IMR-90 (cell line): ENCODE measurements around the gene CYGB. TPM values are rescaled to one million over a fixed set of nuclear protein-coding genes. Genes with fewer than 3 reads are reported as not detected.

Experiments
- ATAC-seq: fragments of 200-7000 bp; cut with Tn5 transposase; 2 replicates; pipeline ENCODE4 v1.9.1; 2020; ENCODE audit warnings: low read depth, mild to moderate bottlenecking, moderate library complexity
- BruUV-seq: library from RNA; stranded (reverse); fragments of 400-500 nt; replicated peaks from 2 replicates; lab custom pipeline; 2021; lab: Mats Ljungman, UMichigan
- CTCF ChIA-PET: fragments of 300-600 bp; formaldehyde crosslinking; extraction: SDS; loops from one replicate; lab custom pipeline; 2021; ENCODE audit warnings: antibody characterized with exemption; lab: Yijun Ruan, JAX
- POLR2A ChIA-PET: fragments of 300-600 bp; sonication (Branson Sonifier 250); formaldehyde crosslinking; loops from one replicate; lab custom pipeline; 2022; ENCODE audit warnings: antibody characterized with exemption; ENCODE audit not compliant: unreplicated experiment; lab: Charles Lee
- DNase-seq: peaks from one replicate; pipeline ENCODE4 v3.0.0; 2013
- H2AFZ ChIP-seq: replicated peaks from 2 replicates; pipeline ENCODE3; 2013; ENCODE audit warnings: low read length, mild to moderate bottlenecking; ENCODE audit not compliant: poor library complexity
- H2AK5ac ChIP-seq: 2 replicates; pipeline ENCODE4 v1.6.1; 2013; ENCODE audit warnings: low read depth, low read length, inconsistent platforms
- H2AK9ac ChIP-seq: replicated peaks from 2 replicates; pipeline ENCODE3; 2013; ENCODE audit warnings: mild to moderate bottlenecking, low read depth, low read length, moderate library complexity; ENCODE audit not compliant: poor library complexity
- H2BK120ac ChIP-seq: 2 replicates; pipeline ENCODE4 v1.6.1; 2013; ENCODE audit warnings: low read depth, low read length, inconsistent platforms
- H2BK15ac ChIP-seq: 3 replicates; pipeline ENCODE4 v1.6.1; 2013; ENCODE audit warnings: low read depth, low read length, inconsistent platforms
- H2BK20ac ChIP-seq: 2 replicates; pipeline ENCODE4 v1.6.1; 2013; ENCODE audit warnings: low read depth, mild to moderate bottlenecking, inconsistent platforms, low read length, moderate library complexity
- H2BK5ac ChIP-seq: 2 replicates; pipeline ENCODE4 v1.6.1; 2013; ENCODE audit warnings: mild to moderate bottlenecking, low read depth, low read length, inconsistent platforms; ENCODE audit not compliant: poor library complexity, severe bottlenecking
- H3K14ac ChIP-seq: replicated peaks from 2 replicates; pipeline ENCODE4 v1.6.1; 2013; ENCODE audit warnings: low read depth, low read length, inconsistent platforms
- H3K18ac ChIP-seq: 2 replicates; pipeline ENCODE4 v1.6.1; 2013; ENCODE audit warnings: low read depth, low read length, control low read depth
- H3K23ac ChIP-seq: 2 replicates; pipeline ENCODE4 v1.6.1; 2013; ENCODE audit warnings: low read depth, low read length, inconsistent platforms
- H3K27ac ChIP-seq: 2 replicates; pipeline ENCODE4 v1.5.1; 2013; ENCODE audit warnings: mild to moderate bottlenecking, control low read depth, low read length; ENCODE audit not compliant: insufficient read depth
- H3K27me3 ChIP-seq: 2 replicates; pipeline ENCODE4 v1.6.1; 2013; ENCODE audit warnings: low read length; ENCODE audit not compliant: control insufficient read depth, insufficient read depth
- H3K36me3 ChIP-seq: 2 replicates; pipeline ENCODE4 v1.6.1; 2013; ENCODE audit warnings: low read length, mixed read lengths; ENCODE audit not compliant: control insufficient read depth, insufficient read depth
- H3K4ac ChIP-seq: 2 replicates; pipeline ENCODE4 v1.6.1; 2013; ENCODE audit warnings: low read depth, low read length, inconsistent platforms
- H3K4me1 ChIP-seq: 2 replicates; pipeline ENCODE4 v1.6.1; 2013; ENCODE audit warnings: low read length, mixed read lengths; ENCODE audit not compliant: control insufficient read depth, insufficient read depth
- H3K4me2 ChIP-seq: 2 replicates; pipeline ENCODE4 v1.6.1; 2013; ENCODE audit warnings: low read depth, mild to moderate bottlenecking, control low read depth, low read length, moderate library complexity
- H3K4me3 ChIP-seq: 2 replicates; pipeline ENCODE4 v1.5.1; 2013; ENCODE audit warnings: low read depth, mild to moderate bottlenecking, control low read depth, low read length, moderate library complexity; ENCODE audit not compliant: insufficient read depth
- H3K56ac ChIP-seq: 2 replicates; pipeline ENCODE4 v1.6.1; 2013; ENCODE audit warnings: low read length, inconsistent platforms; ENCODE audit not compliant: insufficient read depth; ENCODE audit errors: extremely low read depth
- H3K79me1 ChIP-seq, 2 experiments: 2 replicates each; pipeline ENCODE4 v1.6.1; 2013; ENCODE audit warnings: low read length in 2 of 2, inconsistent platforms in 1 of 2, low read depth in 1 of 2
- H3K9ac ChIP-seq: 2 replicates; pipeline ENCODE4 v1.6.1; 2013; ENCODE audit warnings: low read depth, low read length, control low read depth
- H3K9me1 ChIP-seq: 2 replicates; pipeline ENCODE4 v1.6.1; 2013; ENCODE audit warnings: low read length, inconsistent platforms; ENCODE audit not compliant: insufficient read depth
- H3K9me3 ChIP-seq: 2 replicates; pipeline ENCODE4 v1.6.1; 2013; ENCODE audit warnings: low read length; ENCODE audit not compliant: control insufficient read depth, insufficient read depth
- H4K20me1 ChIP-seq: 2 replicates; pipeline ENCODE4 v1.6.1; 2013; ENCODE audit warnings: low read length, inconsistent platforms; ENCODE audit not compliant: insufficient read depth
- H4K5ac ChIP-seq: 2 replicates; pipeline ENCODE4 v1.6.1; 2013; ENCODE audit warnings: mild to moderate bottlenecking, low read depth, low read length, control low read depth
- H4K8ac ChIP-seq, 2 experiments: 2 replicates each; pipeline ENCODE4 v1.6.1; 2013; ENCODE audit warnings: low read depth in 2 of 2, low read length in 2 of 2, control low read depth in 1 of 2, inconsistent platforms in 1 of 2
- H4K91ac ChIP-seq: 2 replicates; pipeline ENCODE4 v1.6.1; 2013; ENCODE audit warnings: low read depth, low read length, inconsistent platforms; ENCODE audit not compliant: insufficient read depth
- BHLHE40 ChIP-seq: fragments of 150-350 bp; IDR thresholded peaks from 2 replicates; pipeline ENCODE4 v1.6.1; 2016; ENCODE audit warnings: mild to moderate bottlenecking, low read depth, low read length
- CEBPB ChIP-seq: IDR thresholded peaks from 2 replicates; pipeline ENCODE4 v1.6.1; 2012; ENCODE audit warnings: low read depth, low read length, improper control_type of control experiment
- FOS ChIP-seq: fragments of 150-350 bp; IDR thresholded peaks from 2 replicates; pipeline ENCODE4 v1.6.1; 2016; ENCODE audit warnings: low read depth, low read length
- MAZ ChIP-seq: IDR thresholded peaks from 2 replicates; pipeline ENCODE4 v1.6.1; 2012; ENCODE audit warnings: low read depth, mild to moderate bottlenecking, low read length, improper control_type of control experiment, moderate library complexity, borderline replicate concordance
- MXI1 ChIP-seq: IDR thresholded peaks from 2 replicates; pipeline ENCODE4 v1.6.1; 2012; ENCODE audit warnings: low read depth, mild to moderate bottlenecking, low read length, moderate library complexity, borderline replicate concordance
- POLR2A ChIP-seq: IDR thresholded peaks from 2 replicates; pipeline ENCODE4 v1.6.1; 2012; ENCODE audit warnings: mild to moderate bottlenecking, low read depth, low read length
- RAD21 ChIP-seq: IDR thresholded peaks from 2 replicates; pipeline ENCODE4 v1.6.1; 2012; ENCODE audit warnings: low read length, improper control_type of control experiment
- USF2 ChIP-seq: fragments of 150-350 bp; IDR thresholded peaks from 2 replicates; pipeline ENCODE4 v1.6.1; 2017; ENCODE audit warnings: mild to moderate bottlenecking, antibody characterized with exemption, low read length, low read depth
- WGBS, 2 experiments: methylation state at CpG; one replicate each; pipeline versions ENCODE4 v1.1.5 to v1.1.7; 2013; ENCODE audit warnings: missing lambda C conversion rate in 2 of 2; ENCODE audit not compliant: insufficient read length in 1 of 2; ENCODE audit errors: extremely low coverage in 2 of 2; 5-methylcytosine and 5-hydroxymethylcytosine counted together
- dilution Hi-C: fragments of 300-500 bp; cut with HindIII; formaldehyde crosslinking; loops from one replicate; pipeline ENCODE4 v1.14.3; 2018; ENCODE audit warnings: low sequenced_read_pairs; ENCODE audit not compliant: unreplicated experiment
- in situ Hi-C: fragments of 300-500 bp; cut with MboI; formaldehyde crosslinking; loops from 3 replicates; pipeline ENCODE4 v1.14.3; 2019; ENCODE audit warnings: low sequenced_read_pairs, inconsistent platforms, mixed read lengths
- intact Hi-C: fragments of 100-400 bp; cut with micrococcal nuclease; formaldehyde crosslinking; loops from 2 replicates; pipeline ENCODE4 v1.10.0; 2022
- polyA plus RNA-seq, 3 experiments: library from polyadenylated mRNA; depleted of rRNA; stranded (reverse); fragments of >200 nt; gene quantifications; 2 replicates each; pipeline ENCODE4 v1.2.3, GENCODE V29; 2012; ENCODE audit warnings: low replicate concordance in 1 of 3
- total RNA-seq: library from RNA; depleted of rRNA; stranded (reverse); fragments of >200 nt; gene quantifications from 2 replicates; pipeline ENCODE4 v1.2.3, GENCODE V29; 2012

The CYGB gene
- total and polyA plus RNA-seq, 2 of the 4 experiments (the other 2 are of a cell fraction): 1.3 to 2.9 TPM

DNA sequence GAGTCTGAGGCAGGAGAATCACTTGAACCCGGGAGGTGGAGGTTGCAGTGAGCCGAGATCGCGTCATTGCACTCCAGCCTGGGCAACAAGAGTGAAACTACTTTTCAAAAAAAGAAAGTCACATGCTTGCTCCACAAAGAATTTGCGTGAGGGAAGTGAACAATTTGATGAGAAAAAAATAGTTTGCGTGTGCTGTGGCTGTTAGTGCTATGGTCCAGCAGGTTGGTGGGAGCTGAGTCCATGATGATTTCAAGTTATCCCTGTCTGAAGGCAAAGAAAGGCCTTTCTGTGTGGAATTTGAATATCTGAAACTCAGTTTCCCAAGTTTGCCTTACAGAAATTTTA, 23.3 kb upstream of the CYGB start:
- no CpG with 5 or more reads among the region's 6 CpGs for WGBS, 2 experiments
- Histone ChIP-seq H3K9me1 (peaks cover 15% of the 10 kb centered on the region), H2BK120ac (no peak overlapping the region), H3K14ac (peak overlapping the region; percentile 50; the same call in 1 of the 2 replicates), H4K5ac (no peak overlapping the region), H3K4me2 (peak overlapping the region; percentile 37), H3K18ac (no peak overlapping the region), H3K4ac (peak overlapping the region; percentile 59), H3K36me3 (peaks cover 25% of the 10 kb centered on the region), H4K91ac (no peak overlapping the region), H2BK15ac (no peak overlapping the region), H3K23ac (peak overlapping the region; percentile 38; the same call in 1 of the 2 replicates), H2AK9ac (no peak overlapping the region), H2BK5ac (peak overlapping the region; percentile 72), H3K79me1 (peaks cover 13 to 64% of the 10 kb centered on the region in 2 experiments), H4K8ac (peak overlapping the region in 1 of 2 experiments; percentile 46; a peak in 1 of 4 replicates), H3K27ac (peak overlapping the region; percentile 56; the same call in 1 of the 2 replicates), H3K27me3 (no peaks in the 10 kb centered on the region), H2AFZ (no peak overlapping the region), H4K20me1 (peaks cover 65% of the 10 kb centered on the region), H3K4me3 (no peak overlapping the region), H3K4me1 (peaks cover 19% of the 10 kb centered on the region), H3K9ac (peak overlapping the region; percentile 44), H2AK5ac (no peak overlapping the region), H2BK20ac (no peak overlapping the region), H3K9me3 (no peaks in the 10 kb centered on the region), H3K56ac (no peak overlapping the region)
- DNase-seq: no peak
- intact Hi-C loops: no loop called here
- ChIA-PET POLR2A (interaction anchor here (1.0 kb wide), 1 partner anchor 20 kb away, joined by 3 read pairs; no protein-coding TSS in a partner anchor), CTCF (interaction anchor here (0.5 to 2.1 kb wide), 2 partner anchors 63 to 718 kb away, joined by 4 to 5 read pairs; no protein-coding TSS in a partner anchor)
- dilution Hi-C loops: no loop called here
- TF ChIP-seq MAZ: no peak
- no peak for TF ChIP-seq BHLHE40
- no peak for TF ChIP-seq POLR2A
- TF ChIP-seq RAD21: no peak
- no peak for TF ChIP-seq CEBPB
- no peak for TF ChIP-seq MXI1
- no peak for TF ChIP-seq FOS
- TF ChIP-seq USF2: no peak
- in situ Hi-C loops: no loop called here
- ATAC-seq: no peak
- no TSS peak for BruUV-seq
